ENCODE measurements around the gene IFI6. TPM values are rescaled to one million over a fixed set of nuclear protein-coding genes. Genes with fewer than 3 reads are reported as not detected.
"Not testable (repeated sequence)": the region's sequence is repeated elsewhere in the genome, so short reads cannot be mapped to it uniquely, and the experiment has no call there.

Gene IFI6
- total RNA-seq, 1 donor from 2014 or later, result 34.5 TPM

DNA sequence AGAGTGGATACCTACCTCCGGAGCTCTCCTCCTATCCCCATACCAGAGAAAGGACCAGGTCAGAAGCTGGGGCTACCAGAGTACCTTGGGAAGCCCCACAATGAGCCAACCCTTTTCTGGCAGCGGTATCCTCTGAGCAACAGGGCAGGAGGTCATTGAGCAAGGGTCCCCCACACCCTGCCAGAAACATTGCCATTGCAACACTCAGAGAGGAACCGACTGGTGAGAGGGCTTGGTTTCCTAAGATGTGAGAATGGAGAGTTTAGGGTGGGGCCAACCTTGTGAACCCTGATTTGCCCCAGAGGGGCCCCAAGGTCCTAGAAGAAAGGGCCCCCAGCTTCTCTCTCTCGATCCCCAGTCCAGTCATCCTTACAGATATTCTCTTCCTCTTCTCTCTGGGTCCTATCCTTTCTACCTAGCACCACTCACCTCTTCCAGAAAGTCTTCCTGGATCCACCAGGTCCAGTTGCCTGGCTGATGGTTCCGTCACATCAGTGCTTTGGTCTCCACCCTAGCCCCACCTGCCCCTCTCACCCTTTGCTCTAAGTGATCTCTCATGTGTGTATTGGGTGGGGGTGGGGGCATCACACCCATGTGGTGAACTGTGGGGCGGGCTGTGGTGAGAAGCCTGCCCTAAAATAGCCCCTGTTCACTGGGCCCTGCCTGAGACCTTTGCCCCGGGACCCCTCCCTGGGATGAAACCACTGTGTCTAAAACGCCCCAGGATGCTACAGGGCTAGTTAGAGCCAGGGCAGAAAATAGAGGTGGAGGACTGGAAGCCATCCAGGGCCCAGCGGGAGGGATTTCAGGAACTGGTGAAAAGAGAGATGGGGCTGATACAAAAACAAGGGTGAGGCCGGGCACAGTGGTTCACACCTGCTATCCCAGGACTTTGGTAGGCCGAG is 45.7 kb downstream of the IFI6 start:
- no peak for DNase-seq

DNA sequence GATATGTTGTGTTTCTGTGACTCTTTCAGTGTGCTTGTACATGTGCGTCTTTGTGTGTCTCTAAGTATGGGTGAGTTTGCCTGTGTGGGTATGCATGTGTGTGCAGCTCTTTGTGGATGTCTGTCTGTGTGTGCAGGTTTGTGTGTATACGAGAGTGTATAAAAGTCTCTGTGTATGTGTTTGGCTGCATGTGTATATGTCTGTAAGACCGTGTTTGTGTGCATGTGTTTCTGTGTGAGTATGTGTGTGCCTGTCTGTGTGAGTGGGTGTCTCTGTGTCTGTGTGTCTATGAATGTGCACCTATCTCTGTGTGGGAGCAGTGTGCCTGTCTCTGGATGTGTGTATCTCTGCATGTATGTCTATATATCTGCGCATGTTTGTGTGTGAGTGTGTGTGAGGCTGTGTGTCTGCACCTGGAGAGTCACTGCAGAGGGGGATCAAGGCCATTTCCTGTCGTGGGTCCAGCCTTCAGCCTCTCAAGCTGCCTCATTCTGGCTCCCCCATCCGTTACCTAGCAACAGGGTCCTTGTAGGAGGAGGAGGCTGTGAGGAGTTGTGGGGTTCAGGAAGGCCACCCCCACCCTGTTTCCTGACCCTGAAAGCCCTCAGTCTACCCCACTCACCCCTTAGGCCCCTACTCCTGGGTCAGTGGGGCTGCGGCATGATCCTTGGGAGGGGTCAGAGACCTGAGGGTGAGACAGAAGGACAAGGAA is 47.4 kb downstream of the IFI6 start:
- DNase-seq, result no peak

DNA sequence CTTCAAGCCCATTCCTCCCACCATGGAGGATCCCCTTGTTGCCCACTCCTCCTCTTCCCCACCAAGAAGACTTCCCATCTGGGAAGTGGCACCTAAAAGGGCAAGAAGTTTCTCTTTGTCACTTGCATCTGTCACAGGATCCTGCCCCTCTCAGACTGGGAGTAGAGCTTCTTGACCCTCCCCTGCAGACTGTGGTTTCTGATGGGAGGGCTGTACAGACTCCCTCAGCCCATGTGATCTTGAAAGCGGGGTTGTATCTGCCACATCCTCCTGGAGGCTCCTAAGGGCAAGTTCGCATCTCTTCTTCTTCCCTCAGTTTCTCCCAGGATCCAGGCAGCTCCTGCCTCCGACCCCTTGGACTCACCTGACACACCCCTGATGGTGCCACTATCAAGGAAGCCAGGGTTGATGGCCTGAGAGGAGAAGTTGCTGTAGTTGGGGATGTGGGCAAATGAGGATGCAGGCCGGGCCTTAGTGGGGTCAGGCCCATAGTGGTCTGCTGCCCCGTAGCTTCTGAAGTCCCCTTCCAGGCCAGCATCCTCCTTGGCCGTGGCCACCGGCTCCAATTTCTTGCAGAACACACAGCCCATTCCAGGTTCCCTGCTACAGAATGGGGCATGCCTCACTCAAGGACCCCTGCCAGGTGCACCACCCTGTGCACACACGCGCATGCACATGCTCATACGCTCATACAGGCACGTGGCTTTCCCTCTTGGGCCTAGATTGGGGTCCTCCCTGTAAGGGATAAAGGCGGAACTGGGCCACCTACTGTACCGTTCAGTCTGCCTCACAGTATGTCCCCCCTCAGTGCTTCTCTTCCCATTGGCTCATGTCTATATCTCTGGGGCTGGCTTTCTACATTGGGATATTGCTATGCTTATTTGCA is 48.4 kb downstream of the IFI6 start:
- DNase-seq, result no peak

DNA sequence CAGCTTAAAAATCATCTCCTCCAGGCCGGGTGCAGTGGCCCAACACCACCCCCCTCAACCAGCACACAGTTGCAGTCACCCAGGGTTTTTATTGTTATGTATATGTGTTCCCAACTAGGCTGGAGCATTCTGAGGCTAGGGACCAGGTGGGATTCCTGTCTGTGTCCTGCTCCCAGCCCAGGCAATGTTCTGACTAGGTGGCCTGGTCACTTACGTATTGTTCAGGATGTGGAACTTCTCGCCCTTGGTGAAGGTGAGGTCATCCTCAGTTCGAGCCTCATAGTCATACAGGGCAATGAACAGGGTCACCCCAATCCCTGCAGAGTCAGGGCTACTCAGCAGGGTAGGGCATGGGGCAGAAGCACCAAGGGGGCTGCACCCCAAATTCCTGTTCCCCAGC is 49.2 kb downstream of the IFI6 start:
- no peak for DNase-seq

DNA sequence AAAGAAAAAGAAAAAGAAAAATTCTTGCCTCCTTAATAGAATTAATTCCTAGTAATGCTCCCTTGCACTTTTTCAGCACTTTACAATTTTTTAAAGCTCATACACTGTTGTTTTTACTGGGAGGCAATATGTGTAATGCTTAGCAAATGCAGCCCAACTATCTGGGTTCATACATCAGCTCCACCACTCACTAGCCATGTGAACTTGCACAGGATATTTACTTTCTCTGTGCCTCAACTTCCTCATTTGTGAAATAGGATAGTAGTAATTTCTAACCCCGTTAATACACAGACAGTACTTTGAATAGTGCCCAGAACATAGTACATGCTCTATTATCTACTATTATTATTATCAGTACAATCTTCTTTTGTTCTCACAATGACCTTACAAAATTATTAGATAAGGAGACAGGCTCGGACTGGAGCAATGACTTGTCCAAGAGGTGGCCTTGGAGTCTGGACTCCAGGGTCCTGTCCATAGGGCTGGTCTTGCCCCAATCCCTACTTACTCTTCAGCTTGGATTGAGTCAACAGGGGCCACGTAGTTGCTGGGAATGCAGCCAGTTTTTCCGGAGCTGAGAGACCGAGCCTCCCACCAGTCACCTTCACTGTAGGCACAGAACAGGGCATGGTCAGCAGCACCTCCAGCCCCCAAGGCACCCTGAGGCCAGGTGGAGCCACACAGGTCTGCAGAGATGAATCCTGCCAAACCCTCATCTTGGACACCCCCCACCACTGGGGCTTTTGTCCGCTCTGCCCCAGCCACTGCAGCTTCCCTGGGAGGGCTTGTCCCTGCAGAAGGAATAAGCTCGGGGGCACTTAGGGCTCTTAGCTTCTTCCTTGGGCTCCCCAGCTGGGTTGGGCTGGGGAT is 50.7 kb downstream of the IFI6 start:
- DNase-seq, result no peak

DNA sequence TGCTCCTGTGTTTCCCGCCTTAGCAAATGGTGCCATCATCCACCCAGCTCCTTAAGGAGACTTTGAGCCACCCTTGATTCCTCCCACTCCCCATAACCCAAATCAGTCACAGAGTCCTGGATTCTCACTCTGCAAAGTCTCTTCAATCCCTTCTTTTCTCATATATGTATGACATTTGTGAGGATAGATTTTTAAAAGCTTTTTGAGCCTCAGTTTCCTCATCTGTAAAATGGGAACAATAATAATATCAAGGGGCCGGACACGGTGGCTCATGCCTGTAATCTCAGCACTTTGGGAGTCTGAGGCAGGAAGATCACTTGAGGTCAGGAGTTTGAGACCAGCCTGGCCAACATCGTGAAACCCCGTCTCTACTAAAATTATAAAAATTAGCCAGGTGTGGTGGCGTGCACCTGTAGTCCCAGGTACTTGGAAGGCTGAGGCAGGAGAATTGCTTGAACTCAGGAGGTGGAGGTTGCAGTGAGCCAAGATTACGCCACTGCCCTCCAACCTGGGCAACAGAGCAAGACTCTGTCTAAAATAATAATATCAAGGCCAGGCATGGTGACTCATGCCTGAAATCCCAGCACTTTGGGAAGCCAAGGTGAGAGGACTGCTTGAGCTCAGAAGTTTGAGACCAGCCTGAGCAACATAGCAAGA is 52.1 kb downstream of the IFI6 start:
- DNase-seq, result not testable (repeated sequence)

DNA sequence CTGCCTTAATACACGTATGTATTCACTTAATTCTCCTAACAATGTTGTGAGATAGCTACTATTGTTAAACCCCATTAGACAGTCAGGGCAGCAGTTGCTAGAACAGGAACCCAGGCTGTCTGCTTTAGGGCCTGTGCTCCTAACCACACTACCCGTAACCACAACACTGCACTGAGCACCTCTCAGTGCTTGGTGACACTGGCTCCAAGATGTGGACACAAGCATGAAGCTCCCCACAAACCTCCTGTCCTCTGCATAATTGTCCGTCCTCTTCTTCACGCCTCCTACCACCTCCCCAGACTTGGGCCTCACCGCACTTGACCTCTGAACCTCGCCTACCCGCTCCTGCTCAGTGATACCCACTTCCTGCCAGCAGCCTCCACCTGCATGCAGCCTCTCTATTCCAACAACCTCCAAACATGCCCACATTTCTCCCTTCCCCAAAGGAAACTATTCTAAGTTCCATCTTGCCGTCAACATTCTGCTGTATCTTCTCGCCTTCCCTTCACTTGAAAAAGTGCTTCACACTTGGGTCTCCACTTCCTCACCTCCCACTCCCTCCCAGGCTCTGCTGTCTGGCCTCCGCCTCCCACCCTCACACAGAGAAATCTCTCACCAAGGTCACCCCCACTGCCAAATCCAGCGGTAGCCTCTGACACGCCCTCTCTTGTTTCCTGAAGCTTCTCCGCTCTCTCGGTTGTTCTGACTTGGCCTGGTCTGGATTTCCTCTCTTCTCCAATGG is 53.5 kb downstream of the IFI6 start:
- DNase-seq, result no peak

DNA sequence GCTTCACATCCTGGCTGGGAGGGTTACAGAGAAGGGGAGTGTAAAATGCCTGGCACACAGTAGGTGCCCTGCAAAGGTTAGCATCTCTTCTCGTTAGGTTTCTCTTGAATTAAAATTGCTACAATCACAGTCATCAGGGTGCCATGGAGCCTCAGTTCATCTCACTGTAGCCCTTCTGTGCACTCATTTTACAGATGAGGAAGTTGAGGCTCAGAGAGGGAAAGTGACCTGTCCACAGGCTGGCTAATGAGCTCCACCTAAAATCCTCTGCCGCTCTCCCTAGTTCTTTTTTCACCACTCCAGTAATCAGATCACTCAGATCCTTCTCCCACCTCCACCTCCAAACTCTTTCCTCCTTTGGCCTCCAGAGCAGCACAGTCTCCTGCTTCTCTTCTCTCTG is 54.6 kb downstream of the IFI6 start:
- DNase-seq, result no peak

DNA sequence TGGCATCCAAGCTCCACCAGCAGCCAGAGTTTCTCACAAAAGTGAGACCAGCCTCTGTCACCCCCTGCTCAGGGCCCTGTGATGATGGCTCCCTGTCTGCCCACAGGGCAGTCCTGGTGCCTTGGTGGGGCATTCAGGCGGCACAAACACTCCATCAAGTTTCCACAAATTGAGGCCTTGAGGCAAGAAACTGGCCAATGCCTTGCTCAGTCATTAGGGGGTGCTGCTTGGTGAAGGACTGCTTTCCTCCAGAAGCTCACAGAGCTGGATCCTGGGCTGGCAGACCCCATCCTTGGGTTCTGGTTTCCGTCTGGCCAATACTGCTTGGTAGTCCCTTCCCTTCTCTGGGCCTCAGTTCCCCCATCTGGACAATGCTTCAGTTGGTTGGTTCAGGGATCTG is 55.6 kb downstream of the IFI6 start:
- DNase-seq, result no peak

Small RNAs within 50 kb of the gene (small RNA-seq; reads per million reads assigned to genes)
- not detected for gene AL031729.1
- gene RNU6-424P, result not detected
- gene RNU6-949P, result not detected

Other genes with a start within 250 kb of the IFI6 start
- 6.1 TPM for gene WASF2, start 182.0 kb downstream of the IFI6 start, total RNA-seq
- gene AHDC1, start 68.0 kb downstream of the IFI6 start, total RNA-seq, result 11.9 TPM
- gene FGR, start 37.0 kb downstream of the IFI6 start, total RNA-seq, result 0.78 TPM
- gene FAM76A, start 53.8 kb upstream of the IFI6 start, total RNA-seq, result 18.2 TPM
- gene STX12, start 101.0 kb upstream of the IFI6 start, total RNA-seq, result 165 TPM
- 51.9 TPM for gene PPP1R8, start 158.6 kb upstream of the IFI6 start, total RNA-seq
- 3.4 TPM for gene THEMIS2, start 200.4 kb upstream of the IFI6 start, total RNA-seq
- 64.1 TPM for gene RPA2, start 242.4 kb upstream of the IFI6 start, total RNA-seq

Measured in occipital lobe (tissue), 3 donors.